ENCODE data around the gene NLRP6. TPM values are rescaled to one million over a fixed set of nuclear protein-coding genes. Genes with fewer than 3 reads are reported as not detected.
"Not testable (repeated sequence)": the region's sequence is repeated elsewhere in the genome, so short reads cannot be mapped to it uniquely, and the experiment has no call there.

NLRP6 gene
- total RNA-seq, 2 experiments from 2014 or later: 32.1 to 34.0 TPM

DNA sequence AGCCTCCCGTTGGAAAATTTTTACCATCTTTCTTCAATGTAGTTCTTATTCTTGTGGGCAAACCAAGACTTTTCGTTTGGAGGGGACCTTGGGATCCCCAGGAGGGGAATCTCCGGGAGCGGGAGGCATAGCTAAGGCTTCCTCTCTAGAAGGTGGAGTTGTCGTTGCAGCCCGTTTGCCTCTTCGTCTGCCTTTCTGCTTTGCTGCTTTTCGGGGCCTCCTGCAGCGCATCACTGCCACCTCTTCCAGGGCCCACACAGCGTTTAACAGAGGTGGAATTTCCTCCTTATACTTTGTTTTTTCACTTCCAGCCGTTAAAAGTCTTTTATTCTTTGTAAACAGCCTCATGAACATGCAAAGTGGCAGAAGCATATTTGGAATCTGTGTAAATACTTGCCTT, 45.9 kb downstream of the NLRP6 start:
- peak overlapping the region; percentile 69 for H3K4me3 Mint-ChIP-seq
- H3K27me3 Mint-ChIP-seq: no peaks in the 10 kb centered on the region
- peaks cover 48% of the 10 kb centered on the region for H3K4me1 Mint-ChIP-seq
- DNase-seq (peak; percentile 26), ATAC-seq (ENCODE audit: low read depth) (no peak)
- peaks cover 9% of the 10 kb centered on the region for H3K36me3 Mint-ChIP-seq
- H3K9me3 Mint-ChIP-seq: no peaks in the 10 kb centered on the region
- POLR2A ChIA-PET: interaction anchor here (0.8 to 6.2 kb wide), 8 partner anchors 12 to 126 kb away, joined by 3 to 71 read pairs (median 4); partner anchors contain the start of genes PTDSS2 and SIGIRR
- H3K27ac Mint-ChIP-seq: peak overlapping the region; percentile 67

- POLR2A ChIA-PET: interaction anchor here (0.6 to 6.2 kb wide), 10 partner anchors 8 to 126 kb away, joined by 3 to 71 read pairs (median 4); partner anchors contain the start of genes PTDSS2 and SIGIRR
Measured at GRCh38 chr11:324593-325517, 46.6 kb downstream of the NLRP6 start.

DNA sequence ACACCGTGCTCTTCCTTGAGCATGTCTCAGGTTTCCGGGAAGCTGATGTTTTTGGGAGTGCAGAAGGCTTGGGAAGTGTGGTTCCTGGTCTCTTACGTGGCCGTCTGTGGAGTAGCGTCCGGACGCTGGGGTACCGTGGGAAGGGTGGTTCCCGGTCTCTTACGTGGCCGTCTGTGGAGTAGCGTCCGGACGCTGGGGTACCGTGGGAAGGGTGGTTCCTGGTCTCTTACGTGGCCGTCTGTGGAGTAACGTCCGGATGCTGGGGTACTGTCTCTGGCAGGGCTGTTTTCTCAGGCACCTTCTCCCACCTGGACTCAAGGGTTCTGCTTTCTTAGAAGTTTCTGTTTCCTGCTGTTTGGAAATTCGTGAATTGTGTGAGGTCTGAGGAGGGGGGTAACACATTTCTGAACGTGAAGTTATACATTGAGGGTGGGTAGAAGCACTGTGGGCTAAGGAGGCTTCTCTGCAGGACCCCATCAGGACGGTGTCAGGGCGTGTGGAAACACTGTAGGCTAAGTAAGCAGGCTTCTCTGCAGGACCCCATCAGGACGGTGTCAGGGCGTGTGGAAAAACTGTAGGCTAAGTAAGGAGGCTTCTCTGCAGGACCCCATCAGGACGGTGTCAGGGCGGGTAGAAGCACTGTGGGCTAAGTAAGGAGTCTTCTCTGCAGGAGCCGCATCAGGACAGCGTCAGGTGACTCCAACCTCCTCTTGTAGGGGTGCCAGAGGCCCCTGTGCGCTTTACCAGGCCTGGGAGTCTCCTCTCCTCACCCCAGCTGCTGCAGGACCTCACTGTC, 47.8 kb downstream of the NLRP6 start:
- Mint-ChIP-seq H3K4me3 (peak overlapping the region; percentile 86), H3K9me3 (no peaks in the 10 kb centered on the region), H3K27me3 (no peaks in the 10 kb centered on the region), H3K27ac (peak overlapping the region; percentile 100), H3K4me1 (peaks cover 58% of the 10 kb centered on the region), H3K36me3 (peaks cover 1% of the 10 kb centered on the region)
- DNase-seq (peak; percentile 22), ATAC-seq (ENCODE audit: low read depth) (peak; percentile 7)
- POLR2A ChIA-PET: interaction anchor here (0.6 to 6.2 kb wide), 14 partner anchors 9 to 123 kb away, joined by 3 to 103 read pairs (median 9); partner anchors contain the start of genes IFITM1, IFITM2 and NLRP6

More at GRCh38 chr11:324593-325517, 46.6 kb downstream of the NLRP6 start:
- Mint-ChIP-seq H3K4me3 (peak overlapping the region; percentile 69), H3K4me1 (peaks cover 53% of the 10 kb centered on the region), H3K27ac (peak overlapping the region; percentile 67)
- peak; percentile 30 for DNase-seq
- H3K27me3 Mint-ChIP-seq; H3K36me3 Mint-ChIP-seq; ATAC-seq (ENCODE audit: low read depth); H3K9me3 Mint-ChIP-seq: not testable (repeated sequence)

DNA sequence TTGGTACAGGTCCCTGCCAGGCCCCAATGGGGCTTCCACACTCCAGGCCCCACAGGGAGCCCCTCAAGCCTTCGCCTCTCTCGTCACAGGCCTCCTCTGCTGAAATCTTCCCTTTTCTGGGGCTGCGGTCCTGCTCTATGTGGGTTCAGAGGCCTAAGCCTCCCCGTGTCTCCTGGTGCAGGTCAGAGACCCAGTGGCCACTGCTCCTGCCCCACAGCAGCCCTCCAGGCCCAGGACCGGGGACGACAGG, 48.3 kb downstream of the NLRP6 start:
- peak overlapping the region; percentile 100 for H3K27ac Mint-ChIP-seq
- POLR2A ChIA-PET: interaction anchor here (1.0 to 6.2 kb wide), 11 partner anchors 10 to 123 kb away, joined by 4 to 103 read pairs (median 9); partner anchors contain the start of genes IFITM1, IFITM2 and NLRP6
- DNase-seq: peak; percentile 66
- H3K36me3 Mint-ChIP-seq: peaks cover 4% of the 10 kb centered on the region
- H3K4me1 Mint-ChIP-seq: peaks cover 63% of the 10 kb centered on the region
- no peaks in the 10 kb centered on the region for H3K9me3 Mint-ChIP-seq
- ATAC-seq (ENCODE audit: low read depth): peak; percentile 6
- peak overlapping the region; percentile 86 for H3K4me3 Mint-ChIP-seq
- H3K27me3 Mint-ChIP-seq: no peaks in the 10 kb centered on the region

- POLR2A ChIA-PET: interaction anchor here (0.8 to 6.2 kb wide), 15 partner anchors 11 to 122 kb away, joined by 3 to 103 read pairs (median 8); partner anchors contain the start of genes IFITM1, IFITM2, NLRP6 and PGGHG
- Mint-ChIP-seq H3K36me3 (peaks cover 6% of the 10 kb centered on the region), H3K27me3 (no peaks in the 10 kb centered on the region), H3K9me3 (peaks cover 1% of the 10 kb centered on the region), H3K27ac (peak overlapping the region; percentile 100), H3K4me3 (peak overlapping the region; percentile 86), H3K4me1 (peaks cover 68% of the 10 kb centered on the region)
- ATAC-seq (ENCODE audit: low read depth) (peak; percentile 62), DNase-seq (peak; percentile 77)
Measured at GRCh38 chr11:326842-327580, 48.8 kb downstream of the NLRP6 start.

DNA sequence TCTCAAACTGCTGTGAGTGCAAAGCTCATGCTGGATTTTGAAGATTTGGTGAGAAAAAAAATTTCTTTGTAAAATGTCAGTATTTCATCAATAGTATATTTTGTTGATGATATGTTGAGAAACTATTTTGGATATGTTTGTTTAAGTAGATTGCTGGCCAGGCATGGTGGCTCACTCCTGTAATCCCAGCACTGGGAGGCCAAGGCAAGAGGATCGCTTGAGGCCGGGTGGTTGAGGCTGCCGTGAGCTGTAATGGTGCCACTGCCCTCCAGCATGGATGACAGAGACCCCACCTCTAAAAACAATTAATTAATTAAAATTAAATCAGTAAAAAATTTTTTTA, 49.3 kb downstream of the NLRP6 start:
- Mint-ChIP-seq H3K36me3 (peaks cover 9% of the 10 kb centered on the region), H3K9me3 (peaks cover 1% of the 10 kb centered on the region), H3K27me3 (no peaks in the 10 kb centered on the region), H3K4me1 (peaks cover 69% of the 10 kb centered on the region), H3K4me3 (peak overlapping the region; percentile 86), H3K27ac (peak overlapping the region; percentile 100)
- no peak for DNase-seq
- POLR2A ChIA-PET: interaction anchor here (0.8 to 6.2 kb wide), 13 partner anchors 11 to 122 kb away, joined by 3 to 103 read pairs (median 9); partner anchors contain the start of genes IFITM1, IFITM2, NLRP6 and PGGHG
- no peak for ATAC-seq (ENCODE audit: low read depth)

- H3K27me3 Mint-ChIP-seq: no peaks in the 10 kb centered on the region
- POLR2A ChIA-PET: interaction anchor here (0.8 to 6.2 kb wide), 10 partner anchors 12 to 45 kb away, joined by 3 to 103 read pairs (median 11); partner anchors contain the start of genes IFITM1, IFITM2 and PGGHG
- peak overlapping the region; percentile 64 for H3K27ac Mint-ChIP-seq
- H3K9me3 Mint-ChIP-seq: peaks cover 1% of the 10 kb centered on the region
- H3K36me3 Mint-ChIP-seq: peaks cover 13% of the 10 kb centered on the region
- H3K4me1 Mint-ChIP-seq: peaks cover 73% of the 10 kb centered on the region
- ATAC-seq (ENCODE audit: low read depth) (no peak), DNase-seq (peak; percentile 32)
- no peak overlapping the region for H3K4me3 Mint-ChIP-seq
Measured at GRCh38 chr11:328012-328411, 49.8 kb downstream of the NLRP6 start.

GRCh38 chr11:328516-329100, 50.4 kb downstream of the NLRP6 start:
- not testable (repeated sequence) for H3K9me3 Mint-ChIP-seq; H3K27me3 Mint-ChIP-seq; ATAC-seq (ENCODE audit: low read depth)
- POLR2A ChIA-PET: interaction anchor here (0.7 to 5.6 kb wide), 11 partner anchors 9 to 121 kb away, joined by 4 to 103 read pairs (median 14); partner anchors contain the start of genes BET1L, IFITM1 and RIC8A
- H3K4me3 Mint-ChIP-seq: peak overlapping the region; percentile 62
- DNase-seq: peak; percentile 30
- peak overlapping the region; percentile 89 for H3K27ac Mint-ChIP-seq
- H3K36me3 Mint-ChIP-seq: peaks cover 15% of the 10 kb centered on the region
- peaks cover 74% of the 10 kb centered on the region for H3K4me1 Mint-ChIP-seq

DNA sequence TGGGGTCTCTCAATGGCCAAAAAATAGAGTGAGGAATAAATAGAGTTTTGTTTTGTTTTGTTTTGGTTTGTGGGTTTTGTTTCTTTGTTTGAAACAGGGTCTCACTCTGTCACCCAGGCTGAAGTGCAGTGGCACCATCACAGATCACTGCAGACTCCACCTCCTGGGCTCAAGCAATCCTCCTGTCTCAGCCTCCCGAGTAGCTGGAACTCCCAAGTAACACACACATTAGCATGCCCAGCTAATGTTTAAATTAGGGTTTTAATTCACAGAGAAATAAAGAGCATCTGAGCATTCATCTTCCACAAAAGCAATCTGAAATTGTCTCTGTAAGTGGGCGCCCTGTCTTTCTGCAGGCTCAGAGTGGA, 51.7 kb downstream of the NLRP6 start:
- no peak for DNase-seq
- POLR2A ChIA-PET: interaction anchor here (0.6 to 5.6 kb wide), 15 partner anchors 10 to 206 kb away, joined by 3 to 103 read pairs (median 4); partner anchors contain the start of genes BET1L, IFITM1, RIC8A and SIGIRR
- ATAC-seq (ENCODE audit: low read depth): no peak

GRCh38 chr11:330307-330693, 52.1 kb downstream of the NLRP6 start:
- Mint-ChIP-seq H3K4me3 (peak overlapping the region; percentile 62), H3K4me1 (peaks cover 64% of the 10 kb centered on the region), H3K27ac (peak overlapping the region; percentile 89), H3K27me3 (no peaks in the 10 kb centered on the region), H3K36me3 (peaks cover 18% of the 10 kb centered on the region), H3K9me3 (peaks cover 3% of the 10 kb centered on the region)
- POLR2A ChIA-PET: interaction anchor here (0.6 to 5.6 kb wide), 13 partner anchors 10 to 206 kb away, joined by 3 to 103 read pairs (median 4); partner anchors contain the start of genes IFITM1 and SIGIRR
- DNase-seq: peak; percentile 41
- ATAC-seq (ENCODE audit: low read depth): no peak

More for the DNA sequence above, 51.7 kb downstream of the NLRP6 start:
- peak overlapping the region; percentile 62 for H3K4me3 Mint-ChIP-seq
- H3K36me3 Mint-ChIP-seq: peaks cover 18% of the 10 kb centered on the region
- no peaks in the 10 kb centered on the region for H3K27me3 Mint-ChIP-seq
- peaks cover 3% of the 10 kb centered on the region for H3K9me3 Mint-ChIP-seq
- H3K4me1 Mint-ChIP-seq: peaks cover 66% of the 10 kb centered on the region
- H3K27ac Mint-ChIP-seq: peak overlapping the region; percentile 89

DNA sequence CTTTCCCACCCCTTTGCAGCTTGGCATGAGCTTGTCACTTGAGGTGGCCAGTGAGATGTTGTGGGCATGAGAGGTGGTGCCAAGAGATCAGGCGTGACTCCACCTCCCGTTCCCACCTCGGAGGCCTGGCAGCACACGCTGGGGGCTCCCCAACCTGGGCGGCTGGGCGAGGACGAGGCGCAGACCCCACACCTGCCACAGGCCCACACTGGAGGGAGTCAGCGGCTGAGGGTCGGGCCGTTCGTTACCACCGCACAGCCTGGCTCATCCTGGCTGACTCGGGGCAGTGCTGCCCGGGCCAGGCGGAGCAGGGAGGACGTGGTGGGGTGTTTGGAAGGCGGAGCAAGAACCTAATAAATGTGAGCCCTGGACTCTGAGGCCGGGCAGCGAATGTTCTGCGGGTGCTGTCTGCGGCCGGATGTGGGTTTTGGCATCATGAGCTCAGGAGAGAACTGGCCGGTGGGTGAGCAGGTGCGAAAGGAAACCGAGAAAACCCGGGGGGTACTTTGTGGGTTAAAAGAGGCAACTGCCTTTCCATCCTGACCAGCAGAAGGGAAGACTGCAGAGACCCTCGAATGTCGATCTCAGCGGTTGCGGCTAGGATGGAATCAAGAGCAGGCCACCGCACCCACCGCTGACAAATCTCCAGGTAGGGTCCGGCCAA, 52.6 kb downstream of the NLRP6 start:
- POLR2A ChIA-PET: interaction anchor here (0.6 to 5.6 kb wide), 11 partner anchors 11 to 205 kb away, joined by 3 to 103 read pairs (median 9); partner anchors contain the start of genes IFITM1 and SIGIRR
- Mint-ChIP-seq H3K4me3 (peak overlapping the region; percentile 62), H3K27me3 (no peaks in the 10 kb centered on the region), H3K4me1 (peaks cover 67% of the 10 kb centered on the region), H3K27ac (peak overlapping the region; percentile 89), H3K36me3 (peaks cover 18% of the 10 kb centered on the region), H3K9me3 (peaks cover 3% of the 10 kb centered on the region)
- ATAC-seq (ENCODE audit: low read depth): no peak
- peak; percentile 69 for DNase-seq

Measured in activated naive CD8-positive, alpha-beta T cell treated with anti-CD3 and anti-CD28 coated beads, Interleukin-2, amount 10 ng/mL, durations not matched to agents 7 days and 5 days (primary cell).